H1 (cell line): ENCODE measurements around the gene POU6F2. TPM values are rescaled to one million over a fixed set of nuclear protein-coding genes. Genes with fewer than 3 reads are reported as not detected.

ENCODE experiments used
- ASH2L ChIP-seq: fragments of 200-600, 300-600 bp; sonication (generic); IDR thresholded peaks from one replicate; pipeline ENCODE4 v1.7.1; 2017; ENCODE audit warnings: low read length
- ZNF274 ChIP-seq: IDR thresholded peaks from 2 replicates; pipeline ENCODE4 v1.7.0; 2012; ENCODE audit warnings: low read length, borderline replicate concordance; ENCODE audit errors: extremely low read depth
- polyA plus RNA-seq, 7 experiments: library from polyadenylated mRNA; depleted of rRNA in 3 of 7; stranded (reverse) in 5 of 7; unstranded in 2 of 7; fragments of >200 nt in 5 of 7; fragments of 200-250 nt in 2 of 7; gene quantifications; 1 replicate in 5 of 7; 2 replicates in 1 of 7; 4 replicates in 1 of 7; pipeline versions ENCODE4 v1.2.1 to v1.2.3, GENCODE V29; 2011 to 2013; ENCODE audit warnings: missing spikeins in 2 of 7, mixed read lengths in 2 of 7
- total RNA-seq: library from RNA; stranded (reverse); fragmentation: NEBNext Ultra II Directional; extraction: Animal tissue kit (Norgen Biotek cat#: 25700); gene quantifications from 2 replicates; pipeline ENCODE4 v1.2.1, GENCODE V29; 2021

The POU6F2 gene
- total and polyA plus RNA-seq, 2 of the 8 experiments (the other 6 are each of a cell fraction or from before 2014, with no cell fraction given) = 1.1 to 2.0 TPM

GRCh38 chr7:38953971-38954370 lies 23.7 kb upstream of the POU6F2 start (continued):
- TF ChIP-seq ZNF274 (no peak), ASH2L (no peak)
